T-cell (primary cell): ENCODE data around the gene TEAD3. TPM values are rescaled to one million over a fixed set of nuclear protein-coding genes. Genes with fewer than 3 reads are reported as not detected.

ENCODE experiments used
- ATAC-seq, 4 experiments: fragments of 200-7000 bp in 3 of 4; fragments of 150-1000 bp in 1 of 4; cut with Tn5 transposase; replicated peaks in 1 of 4; 1 replicate in 3 of 4; 2 replicates in 1 of 4; pipeline ENCODE4 v1.10.0; 2021; ENCODE audit warnings: moderate library complexity in 3 of 4, mild to moderate bottlenecking in 2 of 4, moderate number of reproducible peaks in 1 of 4
- CTCF ChIA-PET, 2 donors: fragments of 300-600 bp; sonication (Branson Sonifier 250); formaldehyde crosslinking; loops; one replicate each; lab custom pipeline; 2022; ENCODE audit warnings: antibody characterized with exemption in 2 of 2; lab: Charles Lee
- POLR2A ChIA-PET, 2 donors: fragments of 300-600 bp; sonication (Branson Sonifier 250); formaldehyde crosslinking; loops; one replicate each; lab custom pipeline; 2022; ENCODE audit warnings: antibody characterized with exemption in 2 of 2; lab: Charles Lee
- DNase-seq, 35 experiments: peaks; one replicate each; pipeline versions ENCODE4 v3.0.0 to v3.0.0-alpha.2; 2013 to 2023
- H3K27ac ChIP-seq: one replicate; pipeline ENCODE4 v1.5.1; 2013; ENCODE audit warnings: low read length
- H3K27me3 ChIP-seq, 2 experiments: replicated peaks in 1 of 2; 1 replicate in 1 of 2; 2 replicates in 1 of 2; pipeline versions ENCODE4 v1.6.1 to v1.7.0; 2013; ENCODE audit warnings: low read length in 1 of 2, mixed read lengths in 1 of 2; ENCODE audit not compliant: control insufficient read depth in 2 of 2, insufficient read depth in 2 of 2; ENCODE audit errors: extremely low read depth in 1 of 2
- H3K36me3 ChIP-seq, 2 donors: 1 replicate in 1 of 2; 2 replicates in 1 of 2; pipeline versions ENCODE4 v1.6.1 to v1.7.0; 2013; ENCODE audit warnings: low read length in 1 of 2; ENCODE audit not compliant: control insufficient read depth in 2 of 2, insufficient read depth in 1 of 2; ENCODE audit errors: extremely low read depth in 1 of 2
- H3K4me1 ChIP-seq, 2 experiments: 1 replicate in 1 of 2; 2 replicates in 1 of 2; pipeline versions ENCODE4 v1.6.1 to v1.7.0; 2013; ENCODE audit warnings: low read length in 2 of 2, mixed read lengths in 1 of 2; ENCODE audit not compliant: insufficient read depth in 2 of 2, control insufficient read depth in 1 of 2; ENCODE audit errors: extremely low read depth in 1 of 2
- H3K4me3 ChIP-seq, 2 donors: 1 replicate in 1 of 2; 2 replicates in 1 of 2; pipeline versions ENCODE4 v1.5.1 to v1.7.0; 2013; ENCODE audit warnings: mild to moderate bottlenecking in 2 of 2, low read length in 1 of 2, moderate library complexity in 1 of 2; ENCODE audit not compliant: control insufficient read depth in 1 of 2; ENCODE audit errors: extremely low read depth in 1 of 2
- H3K9me3 ChIP-seq: 2 replicates; pipeline ENCODE4 v1.7.0; 2013
- H3K27ac Mint-ChIP-seq, 2 donors: one replicate each; pipeline ENCODE4 v1.8.0; 2020 to 2021; ENCODE audit warnings: mild to moderate bottlenecking in 2 of 2, mixed read lengths in 2 of 2
- H3K27me3 Mint-ChIP-seq, 2 donors: one replicate each; pipeline ENCODE4 v1.8.0; 2021 to 2022; ENCODE audit warnings: mixed read lengths in 2 of 2
- H3K36me3 Mint-ChIP-seq: one replicate; pipeline ENCODE4 v1.8.0; 2021; ENCODE audit warnings: mixed read lengths
- H3K4me1 Mint-ChIP-seq, 3 donors: one replicate each; pipeline ENCODE4 v1.8.0; 2020 to 2022; ENCODE audit warnings: mixed read lengths in 3 of 3, mild to moderate bottlenecking in 1 of 3
- H3K4me3 Mint-ChIP-seq, 3 donors: one replicate each; pipeline ENCODE4 v1.8.0; 2020 to 2022; ENCODE audit warnings: mild to moderate bottlenecking in 3 of 3, mixed read lengths in 3 of 3, moderate library complexity in 3 of 3
- H3K9me3 Mint-ChIP-seq, 3 donors: one replicate each; pipeline ENCODE4 v1.8.0; 2020 to 2022; ENCODE audit warnings: mixed read lengths in 3 of 3
- WGBS: methylation state at CpG from one replicate; pipeline ENCODE4 v1.1.5; 2013; ENCODE audit warnings: missing lambda C conversion rate; ENCODE audit not compliant: insufficient coverage; 5-methylcytosine and 5-hydroxymethylcytosine counted together
- total RNA-seq, 35 experiments: library from RNA in 6 of 35; stranded (reverse) in 6 of 35; fragments of 120-200 nt in 1 of 35; gene quantifications; one replicate each; pipeline versions ENCODE4 v1.2.1 to v1.2.4 and lab custom pipeline; 2013 to 2026

The TEAD3 gene
- total RNA-seq, 5 donors from 2014 or later (not counting 1 experiment from before 2014, with no cell fraction given), result 0.26 to 0.53 (median 0.41) TPM; not detected in 2

GRCh38 chr6:35484921-35485392, 11.9 kb downstream of the TEAD3 start:
- ChIA-PET CTCF (no interaction called here), POLR2A (no interaction called here)
- no peak overlapping the region for H3K4me3 Mint-ChIP-seq
- H3K9me3 ChIP-seq, result no peaks in the 10 kb centered on the region
- H3K9me3 Mint-ChIP-seq, result no peaks in the 10 kb centered on the region
- no peak overlapping the region for H3K27ac ChIP-seq
- H3K27ac Mint-ChIP-seq, result no peak overlapping the region
- H3K4me1 ChIP-seq, result peaks cover 0 to 5% of the 10 kb centered on the region in 2 experiments
- H3K4me3 ChIP-seq, result no peak overlapping the region
- no peak for DNase-seq
- 87% methylated on average over 7 of the region's 7 CpGs for WGBS
- H3K36me3 ChIP-seq, result no peaks in the 10 kb centered on the region
- H3K27me3 Mint-ChIP-seq, result no peaks in the 10 kb centered on the region
- no peaks in the 10 kb centered on the region for H3K36me3 Mint-ChIP-seq
- peaks cover 0 to 3% (median 0%) of the 10 kb centered on the region in 3 donors for H3K4me1 Mint-ChIP-seq
- H3K27me3 ChIP-seq, result peaks cover 0 to 3% of the 10 kb centered on the region in 2 experiments
- no peak for ATAC-seq

DNA sequence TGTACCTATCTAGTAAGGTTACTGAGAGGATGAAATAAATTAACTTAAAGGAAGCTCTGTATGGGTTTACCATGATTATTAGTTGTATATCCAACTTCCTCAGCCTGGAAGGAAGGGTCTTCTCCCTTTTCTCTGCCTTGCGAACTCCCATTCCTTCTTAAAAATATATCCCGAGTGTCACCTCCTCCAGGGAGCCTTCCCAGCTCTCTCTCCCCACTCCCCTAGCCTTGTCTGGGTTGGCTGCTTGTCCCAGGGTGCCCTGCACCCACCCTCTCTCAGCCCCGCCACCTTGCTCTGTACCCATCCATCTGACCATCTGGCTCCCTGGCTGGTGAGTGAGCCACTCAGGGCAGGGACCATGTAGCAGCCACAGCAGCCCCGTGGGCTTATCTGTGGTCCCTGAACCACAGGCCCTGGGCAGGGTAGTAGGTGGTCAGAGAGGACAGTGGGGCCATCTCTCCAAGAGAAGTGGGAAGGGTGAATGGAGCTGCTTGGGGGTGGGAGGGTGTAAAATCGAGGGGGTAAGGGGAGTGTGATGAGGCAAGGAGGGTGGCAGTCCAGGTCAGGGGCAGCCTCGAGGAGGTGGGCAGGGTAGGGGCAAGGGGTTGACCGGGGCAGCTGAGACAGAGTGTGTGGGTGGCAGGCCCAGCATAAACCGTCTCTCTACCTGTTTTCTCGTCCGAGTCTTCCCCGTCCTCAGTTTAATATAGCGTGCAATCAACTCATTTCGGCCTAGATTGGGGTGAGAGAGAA, 12.8 kb downstream of the TEAD3 start:
- Mint-ChIP-seq H3K27me3 (no peaks in the 10 kb centered on the region), H3K4me1 (peaks cover 0 to 3% (median 0%) of the 10 kb centered on the region in 3 donors), H3K27ac (no peak overlapping the region), H3K36me3 (no peaks in the 10 kb centered on the region), H3K9me3 (no peaks in the 10 kb centered on the region), H3K4me3 (no peak overlapping the region)
- ChIA-PET POLR2A (no interaction called here), CTCF (no interaction called here)
- DNase-seq, result no peak
- Histone ChIP-seq H3K4me1 (peaks cover 0 to 5% of the 10 kb centered on the region in 2 experiments), H3K27ac (no peak overlapping the region), H3K27me3 (peaks cover 0 to 3% of the 10 kb centered on the region in 2 experiments), H3K36me3 (no peaks in the 10 kb centered on the region), H3K9me3 (no peaks in the 10 kb centered on the region), H3K4me3 (no peak overlapping the region)
- WGBS, result 83% methylated on average over 9 of the region's 13 CpGs
- peak in 1 of 4 experiments; percentile 8 for ATAC-seq

GRCh38 chr6:35483490-35483889, 13.4 kb downstream of the TEAD3 start:
- Histone ChIP-seq H3K9me3 (no peaks in the 10 kb centered on the region), H3K4me3 (no peak overlapping the region), H3K4me1 (peaks cover 0 to 5% of the 10 kb centered on the region in 2 experiments), H3K27me3 (peaks cover 0 to 3% of the 10 kb centered on the region in 2 experiments), H3K27ac (no peak overlapping the region), H3K36me3 (no peaks in the 10 kb centered on the region)
- ChIA-PET POLR2A (no interaction called here), CTCF (no interaction called here)
- ATAC-seq (no peak), DNase-seq (no peak)
- Mint-ChIP-seq H3K9me3 (no peaks in the 10 kb centered on the region), H3K27me3 (no peaks in the 10 kb centered on the region), H3K27ac (no peak overlapping the region), H3K36me3 (no peaks in the 10 kb centered on the region), H3K4me3 (no peak overlapping the region), H3K4me1 (peaks cover 0 to 3% (median 0%) of the 10 kb centered on the region in 3 donors)
- WGBS, result 87% methylated on average over 3 of the region's 3 CpGs

GRCh38 chr6:35483062-35483461, 13.8 kb downstream of the TEAD3 start:
- no peaks in the 10 kb centered on the region for H3K27me3 Mint-ChIP-seq
- no peaks in the 10 kb centered on the region for H3K9me3 ChIP-seq
- peaks cover 0 to 3% of the 10 kb centered on the region in 2 experiments for H3K4me1 ChIP-seq
- POLR2A ChIA-PET, result no interaction called here
- H3K27ac Mint-ChIP-seq, result no peak overlapping the region
- no peaks in the 10 kb centered on the region for H3K9me3 Mint-ChIP-seq
- no peak overlapping the region for H3K4me3 Mint-ChIP-seq
- DNase-seq (no peak), ATAC-seq (no peak)
- no peak overlapping the region for H3K4me3 ChIP-seq
- H3K27ac ChIP-seq, result no peak overlapping the region
- no peaks in the 10 kb centered on the region for H3K36me3 Mint-ChIP-seq
- H3K36me3 ChIP-seq, result no peaks in the 10 kb centered on the region
- CTCF ChIA-PET, result no interaction called here
- 90% methylated on average over 3 of the region's 4 CpGs for WGBS
- peaks cover 0 to 3% of the 10 kb centered on the region in 2 experiments for H3K27me3 ChIP-seq
- peaks cover 0 to 3% (median 0%) of the 10 kb centered on the region in 3 donors for H3K4me1 Mint-ChIP-seq

DNA sequence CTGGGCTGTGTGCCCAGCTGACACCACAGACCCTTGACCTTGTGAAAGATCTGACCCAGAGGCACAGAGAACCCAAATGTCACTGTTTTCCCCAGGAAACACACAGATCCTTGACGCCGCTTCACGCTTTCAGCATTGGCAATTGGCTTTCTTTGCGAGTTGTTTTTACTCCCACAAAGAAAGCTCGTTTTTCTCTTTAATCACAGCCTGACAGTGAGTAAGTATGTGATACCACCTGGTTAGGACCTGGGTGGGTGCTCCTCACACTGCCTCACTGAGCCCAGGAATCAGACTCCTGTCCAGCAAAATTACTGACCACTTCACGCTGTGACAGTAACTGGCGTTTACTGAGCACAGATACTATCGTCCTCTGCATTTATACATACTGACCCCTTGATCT, 15.7 kb downstream of the TEAD3 start:
- no peaks in the 10 kb centered on the region for H3K36me3 ChIP-seq
- H3K4me3 ChIP-seq, result no peak overlapping the region
- ATAC-seq, result no peak
- no peaks in the 10 kb centered on the region for H3K36me3 Mint-ChIP-seq
- CTCF ChIA-PET, result no interaction called here
- H3K27me3 Mint-ChIP-seq, result no peaks in the 10 kb centered on the region
- no peaks in the 10 kb centered on the region for H3K4me1 Mint-ChIP-seq
- no peaks in the 10 kb centered on the region for H3K9me3 Mint-ChIP-seq
- no peaks in the 10 kb centered on the region for H3K9me3 ChIP-seq
- H3K4me1 ChIP-seq, result no peaks in the 10 kb centered on the region
- H3K27ac Mint-ChIP-seq, result no peak overlapping the region
- no peak for DNase-seq
- no peak overlapping the region for H3K27ac ChIP-seq
- WGBS, result 80% methylated on average over 4 of the region's 8 CpGs
- no peak overlapping the region for H3K4me3 Mint-ChIP-seq
- POLR2A ChIA-PET, result interaction anchor here in 1 of 2 donors (0.7 kb wide), 1 partner anchor 10 kb away, joined by 3 read pairs; no protein-coding TSS in a partner anchor
- H3K27me3 ChIP-seq, result peaks cover 0 to 3% of the 10 kb centered on the region in 2 experiments

GRCh38 chr6:35480176-35480575, 16.7 kb downstream of the TEAD3 start:
- ChIA-PET CTCF (no interaction called here), POLR2A (no interaction called here)
- Mint-ChIP-seq H3K27ac (no peak overlapping the region), H3K27me3 (no peaks in the 10 kb centered on the region), H3K4me1 (no peaks in the 10 kb centered on the region), H3K36me3 (peaks cover 1% of the 10 kb centered on the region), H3K4me3 (no peak overlapping the region), H3K9me3 (no peaks in the 10 kb centered on the region)
- no peak for ATAC-seq
- Histone ChIP-seq H3K27me3 (peaks cover 0 to 3% of the 10 kb centered on the region in 2 experiments), H3K4me3 (no peak overlapping the region), H3K4me1 (no peaks in the 10 kb centered on the region), H3K36me3 (no peaks in the 10 kb centered on the region), H3K27ac (no peak overlapping the region), H3K9me3 (no peaks in the 10 kb centered on the region)
- DNase-seq, result no peak
- WGBS, result 87% methylated on average over 3 of the region's 12 CpGs
